Stimulated activated CD4-positive, alpha-beta T cell treated with anti-CD3 and anti-CD28 coated beads, Interleukin-15, amount 100 ng/mL, for 1 hour (primary cell): ENCODE measurements around the gene LBHD2.

Experiments
- DNase-seq, 2 donors: peaks; one replicate each; pipeline ENCODE4 v3.0.0-alpha.2; 2020; ENCODE audit warnings: low read depth in 1 of 2, low spot score in 1 of 2

LBHD2 gene

GRCh38 chr14:103130017-103130764 lies 46.2 kb downstream of the LBHD2 start:
- no peak for DNase-seq

GRCh38 chr14:103130965-103131364 lies 47.0 kb downstream of the LBHD2 start:
- DNase-seq = no peak

- no peak for DNase-seq
Measured at GRCh38 chr14:103131580-103131979, 47.6 kb downstream of the LBHD2 start.

GRCh38 chr14:103132381-103133209 lies 48.6 kb downstream of the LBHD2 start:
- no peak for DNase-seq

- DNase-seq = no peak
Measured at GRCh38 chr14:103133210-103134140, 49.5 kb downstream of the LBHD2 start.

- DNase-seq = no peak
Measured at GRCh38 chr14:103134405-103134804, 50.4 kb downstream of the LBHD2 start.

- DNase-seq = no peak
Measured at GRCh38 chr14:103134919-103135318, 50.9 kb downstream of the LBHD2 start.

GRCh38 chr14:103135333-103136260 lies 51.6 kb downstream of the LBHD2 start:
- DNase-seq = no peak

GRCh38 chr14:103136388-103137271 lies 52.6 kb downstream of the LBHD2 start:
- DNase-seq = no peak

GRCh38 chr14:103137689-103138300 lies 53.8 kb downstream of the LBHD2 start:
- no peak for DNase-seq

GRCh38 chr14:103138301-103139131 lies 54.5 kb downstream of the LBHD2 start:
- DNase-seq = no peak

GRCh38 chr14:103139132-103140025 lies 55.4 kb downstream of the LBHD2 start:
- DNase-seq = no peak
